ENCODE results near the gene SYNDIG1.

GRCh38 chr20:24531631-24532419 lies 62.4 kb downstream of the SYNDIG1 start:
- no peak for TF ChIP-seq RAD21 (conservative IDR thresholded peaks at IDR 0.05 in 1 of 2, IDR thresholded peaks at IDR 0.05 in 1 of 2)
- TF ChIP-seq, protein P1, sequence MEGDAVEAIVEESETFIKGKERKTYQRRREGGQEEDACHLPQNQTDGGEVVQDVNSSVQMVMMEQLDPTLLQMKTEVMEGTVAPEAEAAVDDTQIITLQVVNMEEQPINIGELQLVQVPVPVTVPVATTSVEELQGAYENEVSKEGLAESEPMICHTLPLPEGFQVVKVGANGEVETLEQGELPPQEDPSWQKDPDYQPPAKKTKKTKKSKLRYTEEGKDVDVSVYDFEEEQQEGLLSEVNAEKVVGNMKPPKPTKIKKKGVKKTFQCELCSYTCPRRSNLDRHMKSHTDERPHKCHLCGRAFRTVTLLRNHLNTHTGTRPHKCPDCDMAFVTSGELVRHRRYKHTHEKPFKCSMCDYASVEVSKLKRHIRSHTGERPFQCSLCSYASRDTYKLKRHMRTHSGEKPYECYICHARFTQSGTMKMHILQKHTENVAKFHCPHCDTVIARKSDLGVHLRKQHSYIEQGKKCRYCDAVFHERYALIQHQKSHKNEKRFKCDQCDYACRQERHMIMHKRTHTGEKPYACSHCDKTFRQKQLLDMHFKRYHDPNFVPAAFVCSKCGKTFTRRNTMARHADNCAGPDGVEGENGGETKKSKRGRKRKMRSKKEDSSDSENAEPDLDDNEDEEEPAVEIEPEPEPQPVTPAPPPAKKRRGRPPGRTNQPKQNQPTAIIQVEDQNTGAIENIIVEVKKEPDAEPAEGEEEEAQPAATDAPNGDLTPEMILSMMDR (IDR thresholded peaks at IDR 0.05): no peak
- TF ChIP-seq POLR2A (IDR thresholded peaks at IDR 0.05; ENCODE audit: low read length): no peak
- TF ChIP-seq EP300 (IDR thresholded peaks at IDR 0.05): no peak
- TF ChIP-seq JUN (IDR thresholded peaks at IDR 0.05): no peak
- TF ChIP-seq, protein P2, sequence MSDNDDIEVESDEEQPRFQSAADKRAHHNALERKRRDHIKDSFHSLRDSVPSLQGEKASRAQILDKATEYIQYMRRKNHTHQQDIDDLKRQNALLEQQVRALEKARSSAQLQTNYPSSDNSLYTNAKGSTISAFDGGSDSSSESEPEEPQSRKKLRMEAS (IDR thresholded peaks at IDR 0.05): no peak
- TF ChIP-seq KDM1A (IDR thresholded peaks at IDR 0.05; ENCODE audit: low read depth): no peak
- TF ChIP-seq SREBF2 (IDR thresholded peaks at IDR 0.05): no peak
